B cell (primary cell): ENCODE measurements around the gene SNRPD2.

Experiments
- CTCF ChIP-seq: fragments of 200-600 bp; IDR thresholded peaks from one replicate; pipeline ENCODE4 v1.8.0; 2022; ENCODE audit warnings: antibody characterized with exemption, mild to moderate bottlenecking
- EZH2 ChIP-seq: IDR thresholded peaks from 2 replicates; pipeline ENCODE4 v1.6.1; 2012; ENCODE audit warnings: borderline replicate concordance, low read depth, mild to moderate bottlenecking, moderate library complexity, low read length; ENCODE audit not compliant: insufficient read depth, poor library complexity, severe bottlenecking

DNA sequence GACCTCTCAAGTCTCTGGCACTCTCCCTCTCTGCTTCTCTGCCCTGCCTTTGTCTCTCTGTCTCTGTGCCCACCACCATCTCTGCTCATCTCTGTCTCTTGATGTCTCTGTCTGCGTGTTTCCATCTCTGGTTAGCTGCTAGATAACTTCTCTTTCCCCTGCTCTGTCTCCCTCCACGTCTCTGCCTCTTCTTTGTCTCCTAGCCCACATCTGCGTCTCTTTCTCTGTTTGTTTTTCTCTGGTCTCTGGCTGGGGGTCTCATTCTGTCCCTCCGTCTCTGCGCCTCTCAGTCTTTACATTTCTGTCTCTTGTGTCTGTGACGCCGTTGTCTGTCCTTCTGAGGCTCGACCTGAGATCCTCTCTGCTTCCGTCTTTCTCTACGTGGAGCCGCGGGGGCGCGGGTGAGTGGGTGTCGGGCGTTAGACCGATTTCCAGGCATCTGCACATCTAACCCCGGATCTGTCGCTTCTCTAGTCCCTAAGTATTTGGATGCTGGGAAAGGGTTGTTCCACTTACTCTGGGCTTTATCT lies 23.3 kb downstream of the SNRPD2 start:
- TF ChIP-seq CTCF (no peak), EZH2 (no peak)
